ENCODE results near the gene PDZD2.

- TF ChIP-seq POLR2AphosphoS5 (IDR thresholded peaks at IDR 0.05): no peak
- no peak for TF ChIP-seq CTCF (IDR thresholded peaks at IDR 0.05)
- no peak for TF ChIP-seq POLR2A (IDR thresholded peaks at IDR 0.05)
Observed at GRCh38 chr5:31894141-31894540, 255.2 kb downstream of the PDZD2 start.

All from suprapubic skin (tissue), 4 donors.